Hematopoietic multipotent progenitor cell treated with erythropoietin and hydrocortisone succinate and interleukin-3 and kit ligand, for 15 days (in vitro differentiated cells): ENCODE measurements around the gene FKBP2.
A peak's percentile ranks its signal among the peaks of the same experiment; 100 is the strongest.

Experiments
- DNase-seq: peaks from one replicate; pipeline ENCODE4 v3.0.0-alpha.2; 2015; ENCODE audit warnings: low spot score

Gene FKBP2

DNA sequence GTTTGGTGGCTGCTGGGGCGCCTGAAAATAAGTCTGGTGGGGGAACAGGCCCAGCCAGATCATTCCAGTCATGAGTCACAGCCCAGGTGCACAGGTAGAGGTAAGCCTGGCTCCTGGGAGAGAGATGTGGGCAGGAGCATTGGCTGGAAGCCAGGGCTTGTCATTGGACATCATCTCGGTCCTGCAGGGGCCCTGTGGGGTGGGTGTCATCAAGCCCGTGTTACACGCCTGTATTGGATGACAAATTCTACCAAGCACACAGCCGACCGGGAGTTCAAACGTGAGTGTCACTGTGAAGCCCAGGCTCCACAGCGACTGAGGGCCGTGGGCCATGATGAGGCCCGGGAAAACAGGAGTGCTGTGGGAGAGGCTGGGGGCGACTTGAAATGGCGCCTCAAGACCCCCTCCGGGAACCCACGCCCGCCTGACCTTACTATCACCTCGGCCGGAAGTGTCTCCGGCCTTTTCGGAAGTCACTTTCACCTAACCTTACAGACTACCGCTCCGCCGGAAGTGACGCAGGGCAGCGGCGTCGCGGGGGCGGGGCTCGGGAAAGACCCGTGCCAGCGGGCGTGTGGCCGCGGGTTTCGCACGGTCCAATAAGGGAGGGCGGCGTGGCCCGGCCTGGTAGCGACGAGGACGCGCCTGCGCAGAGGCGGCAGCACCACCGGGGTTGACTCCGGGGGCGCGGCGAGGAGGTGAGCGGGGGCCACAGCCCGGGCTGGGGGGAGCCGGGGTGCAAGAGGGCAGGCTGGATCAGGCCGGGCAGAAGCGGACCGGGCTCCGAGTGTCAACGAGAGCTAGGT lies at the start of gene FKBP2:
Gene FKBP2, plus strand, starts transcription at position 661 of the 806 bp plus-strand sequence. CDS start 1,293 bp downstream, outside the sequence.
- peak; percentile 98 for DNase-seq

DNA sequence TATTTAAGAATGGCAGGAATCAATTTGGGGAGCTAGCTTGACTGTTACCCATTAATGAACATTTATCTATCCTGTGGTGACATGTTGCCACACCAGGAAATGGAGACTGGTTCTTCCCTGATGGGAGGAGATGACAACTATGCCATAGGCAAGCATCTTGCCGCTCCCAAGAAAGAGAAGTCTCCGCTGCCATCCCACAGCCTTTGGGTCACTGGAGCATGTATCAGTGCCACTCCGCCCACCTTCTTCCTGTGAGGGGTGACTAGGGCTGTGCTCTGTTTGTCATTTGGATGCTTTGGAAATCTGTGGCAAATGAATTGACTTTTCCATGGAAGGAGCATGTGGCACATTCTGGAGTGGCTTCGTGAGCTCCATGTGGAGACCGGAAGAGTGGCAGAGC lies 48.5 kb upstream of the FKBP2 start:
- no peak for DNase-seq

DNA sequence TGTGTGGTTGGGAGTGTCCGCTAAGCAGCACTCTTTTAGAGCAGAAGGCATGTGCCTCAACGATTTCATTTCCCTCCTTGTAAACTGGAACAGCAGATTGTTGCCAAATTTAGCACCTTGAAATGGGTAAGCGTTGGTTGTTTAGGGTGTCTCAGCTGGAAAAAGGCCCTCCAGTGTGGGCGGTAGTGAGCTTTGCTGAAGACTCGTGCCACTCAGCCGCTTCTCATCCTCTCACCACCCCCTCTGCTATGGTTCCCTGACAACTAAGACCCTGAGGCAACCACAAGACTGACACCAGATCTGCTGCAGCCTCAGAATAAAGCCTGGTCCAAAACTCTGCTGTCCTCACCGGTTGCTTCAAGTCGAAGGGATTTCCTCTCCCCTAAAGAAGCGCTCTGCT lies 44.3 kb upstream of the FKBP2 start:
- DNase-seq = no peak

DNA sequence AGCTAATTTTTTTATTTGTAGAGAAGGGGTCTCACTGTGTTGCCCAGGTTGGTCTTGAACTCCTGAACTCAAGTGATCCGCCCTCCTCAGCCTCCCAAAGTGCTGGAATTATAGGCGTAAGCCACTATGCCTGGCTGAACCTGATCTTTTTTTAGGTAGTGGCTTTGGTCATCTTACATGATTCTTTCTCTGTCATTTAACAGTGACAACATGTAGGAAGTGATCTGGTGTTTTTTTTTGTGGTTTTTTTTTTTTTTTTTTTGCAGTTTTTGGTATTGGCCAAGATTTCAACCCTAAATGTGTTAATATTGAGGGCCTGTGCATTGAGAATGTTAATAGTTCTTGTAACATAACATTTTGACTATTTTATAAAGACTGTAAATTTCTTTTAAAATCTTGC lies 42.4 kb upstream of the FKBP2 start:
- DNase-seq = no peak

DNA sequence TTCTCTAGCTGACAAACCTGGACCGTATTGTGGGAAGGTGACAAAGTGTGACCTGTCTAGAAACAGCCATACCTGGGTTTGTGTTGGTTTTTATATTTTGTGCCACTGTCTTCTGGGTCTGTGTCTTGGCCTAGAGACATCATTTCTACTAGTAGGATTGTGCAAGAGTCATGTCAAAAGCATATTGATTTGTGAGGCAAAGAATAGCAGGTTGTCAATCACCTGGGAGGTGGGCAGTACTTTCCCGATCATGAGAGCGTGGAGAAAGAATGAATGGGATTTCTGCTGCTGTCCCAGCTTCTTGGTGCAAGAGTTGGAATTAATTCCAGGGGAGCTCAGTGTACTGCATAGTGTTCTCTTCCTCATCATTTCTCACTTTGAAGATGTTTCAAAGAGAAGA lies 39.4 kb upstream of the FKBP2 start:
- no peak for DNase-seq

- DNase-seq = no peak
These were observed 37.9 kb upstream of the FKBP2 start for GRCh38 chr11:64202992-64203391.

- no peak for DNase-seq
These were observed 37.3 kb upstream of the FKBP2 start for GRCh38 chr11:64203421-64204079.

DNA sequence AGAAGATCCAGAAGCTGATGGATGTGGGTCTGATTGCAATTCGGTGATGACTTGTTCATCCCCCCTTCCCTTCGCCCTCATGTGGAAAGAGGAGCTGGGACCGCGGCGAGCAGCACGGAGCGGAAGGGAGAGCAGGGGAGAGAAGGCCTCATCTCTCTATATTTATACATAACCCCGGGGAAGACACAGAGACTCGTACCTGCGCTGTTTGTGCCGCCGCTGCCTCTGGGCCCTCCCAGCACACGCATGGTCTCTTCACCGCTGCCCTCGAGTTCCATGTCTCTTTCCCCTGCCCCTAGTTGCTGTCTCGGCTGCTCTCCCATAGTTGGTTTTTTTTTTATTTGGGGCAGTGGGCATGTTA lies 36.8 kb upstream of the FKBP2 start:
- no peak for DNase-seq

DNA sequence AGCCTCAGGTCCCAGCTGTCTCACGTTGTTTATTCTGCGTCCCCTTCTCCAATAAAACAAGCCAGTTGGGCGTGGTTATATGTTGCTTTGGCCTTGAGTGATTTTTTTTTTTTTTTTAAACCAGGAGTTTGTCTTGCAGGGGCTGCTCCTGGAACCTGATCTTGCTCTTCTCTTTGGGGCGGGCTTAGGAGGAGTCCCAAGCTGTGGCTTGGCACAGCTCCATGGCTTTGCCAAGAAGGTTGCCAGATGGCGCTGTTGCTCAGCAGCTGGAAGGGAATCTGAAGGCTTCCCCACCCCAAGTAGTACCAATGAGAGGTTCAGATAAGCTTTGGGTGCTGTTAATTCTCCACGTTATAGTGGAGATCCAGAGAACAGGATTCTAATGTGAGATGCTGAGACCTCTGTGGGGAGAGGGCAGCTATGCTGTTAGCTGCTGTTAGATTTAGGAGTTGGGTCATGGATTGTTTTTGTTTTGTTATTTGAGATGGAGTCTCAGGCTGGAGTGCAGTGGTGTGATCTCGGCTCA lies 36.4 kb upstream of the FKBP2 start:
- DNase-seq = peak; percentile 98

- DNase-seq = peak; percentile 80
These were observed 34.2 kb upstream of the FKBP2 start, which contains the start of gene FERMT3 for GRCh38 chr11:64206457-64207255. Gene FERMT3, plus strand, starts transcription at chr11:64206721. Its CDS starts 644 bp downstream, at chr11:64207365.

- DNase-seq = peak; percentile 90
These were observed 33.4 kb upstream of the FKBP2 start for GRCh38 chr11:64207256-64208085.

- no peak for DNase-seq
These were observed 32.7 kb upstream of the FKBP2 start for GRCh38 chr11:64208086-64208795.

DNA sequence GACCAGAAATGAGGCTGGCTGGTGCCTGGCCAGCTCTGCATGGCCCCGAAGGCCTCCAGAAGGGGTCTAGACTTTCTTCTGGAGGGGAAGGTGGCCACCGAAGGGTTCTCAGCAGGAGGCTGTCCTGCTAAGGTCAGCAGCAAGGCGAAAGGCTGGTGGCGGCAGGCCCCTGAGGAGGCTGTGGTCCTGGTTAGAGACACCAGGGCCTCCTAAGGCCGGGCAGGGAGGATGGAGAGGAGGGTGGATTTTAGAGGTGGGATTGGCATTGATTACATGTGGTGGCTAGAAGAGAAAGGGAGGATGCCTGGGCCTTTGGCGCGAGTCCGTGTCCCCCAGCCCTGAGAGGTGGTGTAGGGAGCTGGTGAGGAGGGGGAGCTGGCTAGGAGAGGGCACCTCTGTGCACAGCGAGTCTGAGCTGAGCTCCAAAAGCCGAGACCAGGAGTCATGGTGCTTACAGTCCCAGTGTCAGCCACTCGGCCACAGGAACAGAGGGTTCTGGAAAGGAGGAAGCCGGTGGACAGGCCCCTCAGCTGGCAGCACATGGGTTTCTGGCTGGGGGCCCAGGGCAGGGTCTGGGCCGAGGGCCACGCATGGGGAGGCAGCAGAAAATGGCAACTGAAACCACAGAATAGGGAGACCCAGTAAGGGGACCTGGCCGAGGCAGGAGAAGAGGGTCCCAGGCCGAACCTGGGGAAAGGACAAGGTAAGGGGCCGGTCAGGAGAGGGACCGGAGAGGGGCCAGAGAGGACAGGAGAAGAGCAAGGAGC lies 31.9 kb upstream of the FKBP2 start:
- DNase-seq = no peak

- no peak for DNase-seq
These were observed 31.4 kb upstream of the FKBP2 start for GRCh38 chr11:64209563-64209843.

DNA sequence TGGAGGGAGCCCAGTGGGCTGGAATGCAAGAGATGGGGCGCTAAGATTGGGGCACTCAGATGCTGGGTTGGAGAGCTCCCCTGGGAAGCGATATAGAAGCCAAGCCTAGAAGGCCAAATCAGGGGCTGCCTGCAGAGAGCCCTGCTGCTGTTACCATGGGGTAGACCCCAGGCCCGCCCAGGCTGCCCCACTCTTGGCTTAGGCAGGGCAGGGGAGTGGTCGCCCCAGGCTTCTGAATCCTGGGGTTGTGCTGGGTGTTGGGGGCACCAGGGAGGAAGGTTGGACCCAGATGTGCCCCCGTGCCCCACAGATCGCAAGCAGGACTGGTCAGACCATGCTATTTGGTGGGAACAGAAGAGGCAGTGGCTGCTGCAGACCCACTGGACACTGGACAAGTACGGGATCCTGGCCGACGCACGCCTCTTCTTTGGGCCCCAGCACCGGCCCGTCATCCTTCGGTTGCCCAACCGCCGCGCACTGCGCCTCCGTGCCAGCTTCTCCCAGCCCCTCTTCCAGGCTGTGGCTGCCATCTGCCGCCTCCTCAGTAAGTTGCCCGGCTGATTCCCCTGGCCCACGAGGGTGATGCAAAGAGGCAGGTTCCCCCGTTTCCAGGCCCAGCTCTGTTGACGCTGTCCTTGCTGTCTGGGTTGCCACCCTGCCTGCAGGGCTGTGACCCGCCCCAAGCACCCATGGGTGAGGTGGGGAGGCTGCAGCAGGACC lies 30.4 kb upstream of the FKBP2 start:
- DNase-seq = no peak

- no peak for DNase-seq
These were observed 29.6 kb upstream of the FKBP2 start for GRCh38 chr11:64211181-64211872.

DNA sequence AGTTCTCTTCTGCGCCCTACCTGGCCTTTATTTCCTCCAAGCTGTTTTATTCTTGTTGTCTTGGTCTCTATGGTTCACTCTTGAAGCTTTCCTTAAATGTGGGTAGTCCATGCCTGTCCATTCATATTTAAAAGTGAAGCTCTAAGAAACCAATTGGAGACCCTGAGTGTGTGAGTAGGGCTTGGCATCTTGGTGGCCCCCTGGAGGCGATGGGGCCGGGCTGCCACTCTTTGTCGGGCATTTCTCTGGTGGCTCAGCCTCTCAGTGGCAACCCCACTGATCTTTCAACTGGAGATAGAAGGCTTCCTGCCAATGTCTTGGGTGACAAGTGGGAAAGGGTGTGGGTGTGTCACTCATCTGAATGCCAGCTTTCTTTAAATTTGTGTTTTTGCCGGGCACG lies 24.0 kb upstream of the FKBP2 start:
- DNase-seq = no peak

- no peak for DNase-seq
These were observed 22.1 kb upstream of the FKBP2 start for GRCh38 chr11:64218628-64219353.

DNA sequence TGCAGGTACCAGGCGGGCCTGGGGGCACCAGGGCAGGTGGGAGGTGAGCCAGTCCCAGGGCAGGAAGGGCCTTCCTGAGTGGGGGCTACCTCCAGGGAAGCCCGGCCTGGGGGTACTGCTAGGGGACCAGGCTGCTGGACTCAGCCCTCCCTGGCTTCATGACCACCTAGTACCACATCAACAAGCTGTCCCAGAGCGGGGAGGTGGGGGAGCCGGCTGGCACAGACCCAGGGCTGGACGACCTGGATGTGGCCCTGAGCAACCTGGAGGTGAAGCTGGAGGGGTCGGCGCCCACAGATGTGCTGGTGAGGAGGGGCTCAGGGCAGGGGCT lies 21.6 kb upstream of the FKBP2 start:
- no peak for DNase-seq
